HUES6 (cell line): ENCODE results near the gene OR13F1.

Source experiments
- H3K27ac ChIP-seq: 2 replicates; pipeline ENCODE4 v1.7.0; 2013; ENCODE audit warnings: low read depth, mild to moderate bottlenecking, low read length, inconsistent platforms
- H3K27me3 ChIP-seq: 2 replicates; pipeline ENCODE4 v1.6.1; 2013; ENCODE audit warnings: low read length; ENCODE audit not compliant: control insufficient read depth, insufficient read depth
- H3K36me3 ChIP-seq: 2 replicates; pipeline ENCODE4 v1.6.1; 2013; ENCODE audit warnings: low read length; ENCODE audit not compliant: control insufficient read depth, insufficient read depth
- H3K4me1 ChIP-seq: 2 replicates; pipeline ENCODE4 v1.6.1; 2013; ENCODE audit warnings: low read length; ENCODE audit not compliant: control insufficient read depth, insufficient read depth
- H3K4me3 ChIP-seq: 2 replicates; pipeline ENCODE4 v1.5.1; 2013; ENCODE audit warnings: low read depth, low read length
- H3K9ac ChIP-seq: one replicate; pipeline ENCODE4 v1.6.1; 2013; ENCODE audit warnings: mild to moderate bottlenecking, low read length
- H3K9me3 ChIP-seq: 2 replicates; pipeline ENCODE4 v1.6.1; 2013; ENCODE audit warnings: low read depth, low read length; ENCODE audit not compliant: control insufficient read depth, insufficient read depth

The OR13F1 gene

DNA sequence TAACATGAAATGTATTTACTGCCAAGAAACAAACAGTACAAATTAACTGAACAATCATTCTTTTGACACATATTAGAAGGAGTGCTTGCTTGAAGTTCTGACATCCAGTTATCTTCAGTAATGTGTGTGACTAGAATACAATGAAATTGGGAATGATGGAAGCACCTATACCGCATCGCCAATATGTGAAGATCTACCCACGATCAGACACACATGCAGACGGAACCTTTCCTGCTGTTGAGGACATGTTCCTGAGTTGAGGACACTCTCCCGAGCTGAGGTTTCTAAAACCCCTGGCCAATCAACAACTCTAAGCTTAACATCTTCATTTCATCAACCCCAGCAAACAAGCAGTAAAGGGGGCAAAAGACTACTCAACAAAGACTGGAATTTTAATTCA lies 32.7 kb downstream of the OR13F1 start, which contains the start of gene OR13C3:
TSS of gene OR13C3 (minus strand) at position 101 of the 400 bp plus-strand sequence. CDS start 133 bp downstream, outside the sequence.
- Histone ChIP-seq H3K9me3 (no peaks in the 10 kb centered on the region), H3K4me1 (no peaks in the 10 kb centered on the region), H3K9ac (no peak within 1 kb of the TSS), H3K27me3 (no peaks in the 10 kb centered on the region), H3K36me3 (no peaks in the 10 kb centered on the region), H3K4me3 (no peak within 1 kb of the TSS), H3K27ac (no peak within 1 kb of the TSS)

DNA sequence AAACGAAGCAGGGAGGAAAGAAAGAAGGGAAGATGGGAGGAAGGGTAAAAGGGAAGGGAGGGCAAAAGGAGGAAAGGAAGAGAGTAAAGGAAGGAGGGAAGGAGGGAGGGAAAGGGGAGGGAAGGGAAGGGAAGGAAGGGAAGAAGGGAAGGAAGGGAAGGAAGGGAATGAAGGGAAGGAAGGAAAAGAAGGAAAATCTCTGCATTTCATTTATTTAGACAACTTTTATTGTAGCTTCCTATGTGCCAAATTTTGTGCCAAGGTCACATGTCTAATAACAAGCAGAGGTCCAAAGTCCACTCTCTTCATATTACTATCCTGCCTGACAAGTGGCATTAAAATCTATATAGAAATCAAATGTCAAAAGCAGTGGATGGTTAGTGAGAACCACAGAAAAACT lies 35.2 kb downstream of the OR13F1 start:
- Histone ChIP-seq H3K9me3 (no peaks in the 10 kb centered on the region), H3K27ac (no peak overlapping the region), H3K4me1 (no peaks in the 10 kb centered on the region), H3K4me3 (no peak overlapping the region), H3K27me3 (no peaks in the 10 kb centered on the region), H3K9ac (no peak overlapping the region), H3K36me3 (no peaks in the 10 kb centered on the region)

DNA sequence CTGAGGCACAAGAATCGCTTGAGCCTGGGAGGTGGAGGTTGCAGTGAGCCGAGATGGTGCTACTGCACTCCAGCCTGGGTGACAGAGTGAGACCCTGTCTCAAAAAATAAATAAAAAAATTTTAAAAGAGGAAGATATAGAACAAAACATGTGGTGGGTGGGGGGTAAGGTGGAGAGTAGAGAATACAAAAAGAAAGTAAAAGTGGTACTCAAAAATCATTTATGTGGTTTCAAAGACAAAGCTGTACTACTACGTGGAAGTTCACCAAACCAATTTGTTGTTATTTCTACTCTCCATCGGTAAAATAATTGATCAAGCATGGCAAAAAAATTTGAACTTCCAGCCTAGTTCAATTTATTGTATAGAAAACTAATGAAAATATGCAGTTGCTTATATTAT lies 40.6 kb downstream of the OR13F1 start:
- Histone ChIP-seq H3K36me3 (no peaks in the 10 kb centered on the region), H3K9me3 (no peaks in the 10 kb centered on the region), H3K9ac (no peak overlapping the region)

DNA sequence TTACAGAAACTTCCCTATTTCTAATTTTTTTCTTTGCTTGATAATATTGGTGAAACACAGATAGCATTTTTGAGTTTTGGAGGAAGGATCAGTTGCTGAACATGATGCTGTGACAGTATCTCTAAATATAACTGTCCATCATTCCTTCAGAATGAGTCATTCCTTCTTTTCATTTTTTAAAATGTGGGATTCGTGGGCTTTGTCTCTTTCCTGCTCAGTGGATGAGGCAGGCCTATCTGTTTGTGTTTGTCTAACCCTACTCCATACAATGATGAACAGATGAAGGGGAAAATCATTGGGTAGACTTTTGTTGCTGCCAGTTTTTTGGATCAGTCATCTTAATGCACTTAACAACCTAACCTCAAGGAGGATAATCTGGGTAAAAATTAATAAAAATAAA lies 49.2 kb downstream of the OR13F1 start:
- Histone ChIP-seq H3K36me3 (no peaks in the 10 kb centered on the region), H3K27ac (no peak overlapping the region), H3K9ac (no peak overlapping the region), H3K4me3 (no peak overlapping the region), H3K9me3 (no peaks in the 10 kb centered on the region), H3K4me1 (peaks cover 12% of the 10 kb centered on the region; the same call in 1 of the 2 replicates), H3K27me3 (no peaks in the 10 kb centered on the region)

More for the DNA sequence above, 40.6 kb downstream of the OR13F1 start:
- Histone ChIP-seq H3K27ac (no peak overlapping the region), H3K4me3 (no peak overlapping the region), H3K4me1 (no peaks in the 10 kb centered on the region), H3K27me3 (no peaks in the 10 kb centered on the region)
